Muscle layer of duodenum (tissue), 2 donors: ENCODE measurements around the gene CTIF.

Experiments used
- H3K27ac ChIP-seq: one replicate; pipeline ENCODE4 v1.7.0; 2013; ENCODE audit warnings: mild to moderate bottlenecking, low read length
- H3K27me3 ChIP-seq: one replicate; pipeline ENCODE4 v1.7.0; 2013; ENCODE audit warnings: low read depth, mild to moderate bottlenecking, control low read depth, low read length
- H3K36me3 ChIP-seq, 2 donors: one replicate each; pipeline ENCODE4 v1.7.0; 2013; ENCODE audit warnings: low read length in 2 of 2, control low read depth in 1 of 2, mild to moderate bottlenecking in 1 of 2; ENCODE audit not compliant: insufficient read depth in 2 of 2, control insufficient read depth in 1 of 2
- H3K4me1 ChIP-seq, 2 donors: one replicate each; pipeline ENCODE4 v1.7.0; 2013; ENCODE audit warnings: low read length in 2 of 2, mild to moderate bottlenecking in 2 of 2, control low read depth in 1 of 2, moderate library complexity in 1 of 2; ENCODE audit not compliant: insufficient read depth in 2 of 2, control insufficient read depth in 1 of 2
- H3K4me3 ChIP-seq, 2 donors: one replicate each; pipeline ENCODE4 v1.7.0; 2013; ENCODE audit warnings: low read length in 2 of 2, low read depth in 1 of 2, mild to moderate bottlenecking in 1 of 2
- H3K9me3 ChIP-seq, 2 donors: one replicate each; pipeline ENCODE4 v1.7.0; 2013; ENCODE audit warnings: low read length in 2 of 2, control low read depth in 1 of 2, mild to moderate bottlenecking in 1 of 2; ENCODE audit not compliant: control insufficient read depth in 1 of 2
- donor health status: healthy.

CTIF gene

GRCh38 chr18:48730010-48730409 lies 191.2 kb downstream of the CTIF start:
- Histone ChIP-seq H3K27ac (no peak overlapping the region), H3K27me3 (no peaks in the 10 kb centered on the region), H3K4me3 (no peak overlapping the region), H3K36me3 (no peaks in the 10 kb centered on the region), H3K4me1 (peaks cover 0 to 17% of the 10 kb centered on the region in 2 donors), H3K9me3 (peaks cover 0 to 6% of the 10 kb centered on the region in 2 donors)

GRCh38 chr18:48732767-48733424 lies 194.1 kb downstream of the CTIF start:
- peaks cover 0 to 16% of the 10 kb centered on the region in 2 donors for H3K4me1 ChIP-seq
- H3K27ac ChIP-seq = no peak overlapping the region
- H3K9me3 ChIP-seq = no peaks in the 10 kb centered on the region
- H3K4me3 ChIP-seq = no peak overlapping the region
- no peaks in the 10 kb centered on the region for H3K27me3 ChIP-seq
- H3K36me3 ChIP-seq = no peaks in the 10 kb centered on the region

- Histone ChIP-seq H3K36me3 (no peaks in the 10 kb centered on the region), H3K9me3 (no peaks in the 10 kb centered on the region), H3K27me3 (no peaks in the 10 kb centered on the region), H3K27ac (no peak overlapping the region), H3K4me1 (peaks cover 0 to 11% of the 10 kb centered on the region in 2 donors), H3K4me3 (no peak overlapping the region)
Measured at GRCh38 chr18:48733643-48734253, 194.9 kb downstream of the CTIF start.

GRCh38 chr18:48734460-48734859 lies 195.6 kb downstream of the CTIF start:
- Histone ChIP-seq H3K4me3 (no peak overlapping the region), H3K27ac (no peak overlapping the region), H3K9me3 (no peaks in the 10 kb centered on the region), H3K36me3 (no peaks in the 10 kb centered on the region), H3K27me3 (no peaks in the 10 kb centered on the region), H3K4me1 (peaks cover 0 to 11% of the 10 kb centered on the region in 2 donors)

GRCh38 chr18:48735080-48735676 lies 196.3 kb downstream of the CTIF start:
- Histone ChIP-seq H3K36me3 (no peaks in the 10 kb centered on the region), H3K27me3 (no peaks in the 10 kb centered on the region), H3K27ac (no peak overlapping the region), H3K4me3 (no peak overlapping the region), H3K4me1 (peaks cover 0 to 11% of the 10 kb centered on the region in 2 donors), H3K9me3 (no peaks in the 10 kb centered on the region)

GRCh38 chr18:48735681-48736255 lies 196.9 kb downstream of the CTIF start:
- no peaks in the 10 kb centered on the region for H3K9me3 ChIP-seq
- H3K36me3 ChIP-seq = no peaks in the 10 kb centered on the region
- peaks cover 0 to 11% of the 10 kb centered on the region in 2 donors for H3K4me1 ChIP-seq

GRCh38 chr18:48736321-48737260 lies 197.8 kb downstream of the CTIF start:
- H3K36me3 ChIP-seq = no peaks in the 10 kb centered on the region
- no peak overlapping the region for H3K4me3 ChIP-seq
- H3K4me1 ChIP-seq = peaks cover 0 to 11% of the 10 kb centered on the region in 2 donors
- no peaks in the 10 kb centered on the region for H3K27me3 ChIP-seq
- H3K9me3 ChIP-seq = no peaks in the 10 kb centered on the region
- no peak overlapping the region for H3K27ac ChIP-seq

More at GRCh38 chr18:48735681-48736255, 196.9 kb downstream of the CTIF start:
- Histone ChIP-seq H3K27me3 (no peaks in the 10 kb centered on the region), H3K4me3 (no peak overlapping the region), H3K27ac (no peak overlapping the region)

- H3K27ac ChIP-seq = no peak overlapping the region
Measured at GRCh38 chr18:48739266-48740067, 200.6 kb downstream of the CTIF start.

GRCh38 chr18:48740068-48740440 lies 201.2 kb downstream of the CTIF start:
- Histone ChIP-seq H3K27ac (no peak overlapping the region), H3K27me3 (no peaks in the 10 kb centered on the region), H3K9me3 (no peaks in the 10 kb centered on the region), H3K4me3 (no peak overlapping the region), H3K4me1 (peaks cover 6 to 16% of the 10 kb centered on the region in 2 donors), H3K36me3 (no peaks in the 10 kb centered on the region)

More at GRCh38 chr18:48739266-48740067, 200.6 kb downstream of the CTIF start:
- Histone ChIP-seq H3K4me3 (no peak overlapping the region), H3K9me3 (no peaks in the 10 kb centered on the region), H3K36me3 (no peaks in the 10 kb centered on the region), H3K27me3 (no peaks in the 10 kb centered on the region), H3K4me1 (peaks cover 6 to 22% of the 10 kb centered on the region in 2 donors)

- Histone ChIP-seq H3K4me1 (peaks cover 6 to 11% of the 10 kb centered on the region in 2 donors), H3K4me3 (no peak overlapping the region), H3K27me3 (no peaks in the 10 kb centered on the region), H3K27ac (no peak overlapping the region), H3K9me3 (no peaks in the 10 kb centered on the region), H3K36me3 (no peaks in the 10 kb centered on the region)
Measured at GRCh38 chr18:48740851-48741485, 202.1 kb downstream of the CTIF start.
